Measurements from ENCODE around the gene PARP14. TPM values are rescaled to one million over a fixed set of nuclear protein-coding genes. Genes with fewer than 3 reads are reported as not detected.

PARP14 gene
- total RNA-seq, 1 donor from 2014 or later = 51.9 TPM

DNA sequence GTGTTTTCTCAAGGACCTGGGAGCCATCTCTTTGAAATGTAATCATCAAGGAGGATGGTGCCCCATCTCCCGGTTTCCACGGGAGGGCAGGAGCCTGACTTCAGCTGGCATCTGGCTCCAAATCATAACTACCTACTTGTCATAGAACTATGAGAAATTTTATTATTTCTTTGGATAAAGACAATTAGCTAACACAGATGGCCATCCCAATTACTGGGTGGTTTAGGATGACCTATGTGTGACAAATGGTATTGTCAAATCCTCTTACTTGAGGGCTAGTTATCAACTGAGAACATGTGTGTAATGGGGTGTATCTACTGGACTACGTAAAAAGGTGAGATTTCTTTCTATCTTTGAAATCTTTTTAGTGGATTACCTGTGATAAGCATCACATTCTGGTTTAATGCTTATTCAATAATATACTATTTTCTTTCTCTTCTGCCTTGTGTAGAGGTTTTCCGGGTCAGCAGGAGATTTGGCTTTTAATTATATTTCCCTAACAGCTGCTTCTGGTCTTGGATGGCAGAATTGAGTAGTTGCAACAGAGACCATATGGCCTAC lies 15.3 kb upstream of the PARP14 start:
- Mint-ChIP-seq H3K9me3 (peaks cover 10% of the 10 kb centered on the region), H3K27me3 (ENCODE audit: low read depth) (peaks cover 14% of the 10 kb centered on the region), H3K4me3 (ENCODE audit: low read depth) (no peak overlapping the region), H3K36me3 (ENCODE audit: low read depth) (peaks cover 4% of the 10 kb centered on the region), H3K27ac (no peak overlapping the region), H3K4me1 (ENCODE audit: low read depth) (peaks cover 21% of the 10 kb centered on the region)
- intact Hi-C loops (cut with micrococcal nuclease) = no loop called here
- no peak for DNase-seq (ENCODE audit: low spot score)

DNA sequence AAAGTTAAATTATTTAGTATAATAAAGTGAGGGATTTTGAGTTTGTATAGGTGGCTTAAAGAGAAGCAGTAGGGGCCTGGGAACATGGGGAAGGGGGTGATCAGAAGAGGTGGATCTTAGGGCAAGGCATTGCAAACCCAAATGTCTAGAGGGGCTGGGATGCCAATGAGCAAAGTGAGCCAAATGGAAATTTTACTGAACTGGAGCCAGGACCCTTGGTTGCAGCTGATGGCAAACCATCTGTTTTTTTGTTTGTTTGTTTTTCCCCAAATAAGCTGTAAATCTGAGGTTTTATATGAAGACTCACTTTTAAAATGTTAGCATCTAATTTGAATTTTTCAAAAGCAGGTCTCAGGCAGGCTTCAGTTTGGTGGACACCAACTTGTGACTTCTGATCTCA lies 14.8 kb upstream of the PARP14 start:
- H3K36me3 Mint-ChIP-seq (ENCODE audit: low read depth) = peaks cover 4% of the 10 kb centered on the region
- H3K4me3 Mint-ChIP-seq (ENCODE audit: low read depth) = no peak overlapping the region
- peaks cover 21% of the 10 kb centered on the region for H3K4me1 Mint-ChIP-seq (ENCODE audit: low read depth)

DNA sequence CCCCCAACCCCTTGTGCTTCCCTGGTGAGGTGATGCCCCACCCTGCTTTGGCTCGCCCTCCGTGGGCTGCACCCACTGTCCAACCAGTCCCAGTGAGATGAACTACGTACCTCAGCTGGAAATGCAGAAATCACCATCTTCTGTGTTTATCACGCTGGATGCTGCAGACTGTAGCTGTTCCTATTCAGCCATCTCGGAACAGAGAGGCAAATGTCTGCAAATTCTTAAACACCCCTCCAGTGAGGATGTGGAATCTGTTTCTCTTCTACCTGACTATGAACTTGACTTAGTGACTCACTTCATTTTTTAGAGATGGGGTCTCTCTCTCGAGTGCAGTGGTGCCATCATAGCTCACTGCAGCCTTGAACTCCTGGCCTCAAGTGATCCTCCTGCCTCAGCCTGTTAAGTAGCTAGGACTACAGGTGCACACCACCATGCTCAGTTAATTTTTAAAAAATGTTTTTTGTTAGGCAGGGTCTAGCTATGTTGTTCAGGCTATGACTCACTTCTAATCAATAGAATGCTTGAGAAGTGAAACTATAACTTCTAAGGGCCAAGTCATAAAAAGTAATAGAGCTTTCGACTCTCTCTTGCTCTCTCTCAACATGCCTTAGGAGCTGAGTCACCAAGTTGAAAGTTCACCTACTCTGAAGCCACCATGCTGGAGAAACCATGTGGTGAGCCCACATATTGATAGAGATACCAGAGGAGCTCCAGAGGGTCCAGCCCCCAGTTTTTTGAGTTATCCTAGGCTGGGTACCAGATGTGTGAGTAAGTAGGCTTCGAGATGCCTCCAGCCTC lies 11.5 kb upstream of the PARP14 start:
- Mint-ChIP-seq H3K4me1 (ENCODE audit: low read depth) (peaks cover 16% of the 10 kb centered on the region), H3K36me3 (ENCODE audit: low read depth) (peaks cover 4% of the 10 kb centered on the region), H3K27me3 (ENCODE audit: low read depth) (no peaks in the 10 kb centered on the region), H3K27ac (peak overlapping the region; percentile 68), H3K4me3 (ENCODE audit: low read depth) (no peak overlapping the region), H3K9me3 (peaks cover 15% of the 10 kb centered on the region)
- intact Hi-C loops (cut with micrococcal nuclease) = loop anchor here (2.0 kb wide), 1 partner anchor 58 kb away; no protein-coding TSS in a partner anchor
- DNase-seq (ENCODE audit: low spot score) = no peak

More for the DNA sequence above, 14.8 kb upstream of the PARP14 start:
- H3K27me3 Mint-ChIP-seq (ENCODE audit: low read depth) = peaks cover 11% of the 10 kb centered on the region
- no peak overlapping the region for H3K27ac Mint-ChIP-seq
- no peak for DNase-seq (ENCODE audit: low spot score)
- intact Hi-C loops (cut with micrococcal nuclease) = no loop called here
- peaks cover 12% of the 10 kb centered on the region for H3K9me3 Mint-ChIP-seq

DNA sequence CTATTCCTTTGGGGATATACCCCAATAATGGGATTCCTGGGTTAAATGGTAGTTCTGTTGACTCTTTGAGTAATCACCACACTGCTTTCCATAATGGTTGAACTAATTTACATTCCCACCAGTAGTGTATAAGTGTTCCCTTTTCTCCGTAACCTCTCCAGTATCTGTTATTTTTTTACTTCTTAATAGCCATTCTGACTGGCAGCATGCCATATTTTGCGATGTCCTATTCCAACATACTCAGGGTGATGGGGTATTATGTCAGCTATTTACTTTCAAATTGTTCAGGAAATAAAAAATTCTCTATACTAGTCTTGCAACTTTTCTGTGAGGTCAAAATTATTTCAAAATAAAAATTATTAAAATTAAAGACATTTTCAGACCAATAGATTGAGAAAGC lies 9.1 kb upstream of the PARP14 start:
- Mint-ChIP-seq H3K9me3 (peaks cover 24% of the 10 kb centered on the region), H3K36me3 (ENCODE audit: low read depth) (peaks cover 4% of the 10 kb centered on the region), H3K4me1 (ENCODE audit: low read depth) (peaks cover 19% of the 10 kb centered on the region), H3K4me3 (ENCODE audit: low read depth) (no peak overlapping the region), H3K27ac (no peak overlapping the region), H3K27me3 (ENCODE audit: low read depth) (no peaks in the 10 kb centered on the region)
- intact Hi-C loops (cut with micrococcal nuclease) = no loop called here
- no peak for DNase-seq (ENCODE audit: low spot score)

DNA sequence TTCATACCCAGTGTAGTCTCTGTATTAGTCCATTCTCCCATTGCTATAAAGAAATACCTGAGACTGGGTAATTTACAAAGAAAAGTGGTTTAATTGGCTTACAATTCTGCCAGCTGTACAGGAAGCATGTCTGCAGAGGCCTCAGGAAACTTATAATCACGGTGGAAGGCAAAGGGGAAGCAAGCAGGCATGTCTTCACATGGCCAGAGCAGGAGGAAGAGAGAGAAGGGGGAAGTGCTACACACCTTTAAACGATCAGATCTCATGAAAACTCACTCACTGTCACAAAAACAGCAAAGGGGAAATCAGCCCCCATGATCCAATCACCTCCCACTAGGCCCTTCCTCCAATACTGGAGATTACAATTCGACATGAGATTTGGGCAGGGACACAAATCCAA lies 6.3 kb upstream of the PARP14 start:
- no peak overlapping the region for H3K27ac Mint-ChIP-seq
- intact Hi-C loops (cut with micrococcal nuclease) = no loop called here

DNA sequence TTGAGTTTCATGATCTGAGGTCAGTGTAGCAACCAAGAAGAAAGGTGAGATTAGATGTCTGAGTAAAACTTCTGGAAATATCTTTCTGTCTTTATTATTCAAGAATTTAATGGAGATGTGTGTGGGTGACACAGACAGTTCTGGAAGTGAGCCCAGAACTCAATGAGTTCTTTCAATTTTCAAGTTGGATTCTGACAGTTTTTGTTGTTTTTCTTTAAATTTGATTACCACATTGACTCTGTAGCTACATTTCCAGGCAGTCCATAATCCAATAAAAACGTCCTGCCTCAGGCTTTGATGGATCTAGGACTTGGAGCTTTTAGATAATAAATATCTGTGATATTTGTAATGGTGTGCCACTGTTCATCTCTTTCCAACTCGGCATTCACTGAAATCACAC lies 3.9 kb upstream of the PARP14 start:
- Mint-ChIP-seq H3K27me3 (ENCODE audit: low read depth) (no peaks in the 10 kb centered on the region), H3K4me1 (ENCODE audit: low read depth) (peaks cover 31% of the 10 kb centered on the region), H3K27ac (no peak overlapping the region), H3K4me3 (ENCODE audit: low read depth) (no peak overlapping the region), H3K36me3 (ENCODE audit: low read depth) (peaks cover 7% of the 10 kb centered on the region), H3K9me3 (peaks cover 10% of the 10 kb centered on the region)
- intact Hi-C loops (cut with micrococcal nuclease) = no loop called here
- DNase-seq (ENCODE audit: low spot score) = no peak

More for the DNA sequence above, 6.3 kb upstream of the PARP14 start:
- Mint-ChIP-seq H3K4me1 (ENCODE audit: low read depth) (peaks cover 20% of the 10 kb centered on the region), H3K4me3 (ENCODE audit: low read depth) (no peak overlapping the region), H3K27me3 (ENCODE audit: low read depth) (no peaks in the 10 kb centered on the region), H3K36me3 (ENCODE audit: low read depth) (no peaks in the 10 kb centered on the region), H3K9me3 (peaks cover 20% of the 10 kb centered on the region)
- no peak for DNase-seq (ENCODE audit: low spot score)

DNA sequence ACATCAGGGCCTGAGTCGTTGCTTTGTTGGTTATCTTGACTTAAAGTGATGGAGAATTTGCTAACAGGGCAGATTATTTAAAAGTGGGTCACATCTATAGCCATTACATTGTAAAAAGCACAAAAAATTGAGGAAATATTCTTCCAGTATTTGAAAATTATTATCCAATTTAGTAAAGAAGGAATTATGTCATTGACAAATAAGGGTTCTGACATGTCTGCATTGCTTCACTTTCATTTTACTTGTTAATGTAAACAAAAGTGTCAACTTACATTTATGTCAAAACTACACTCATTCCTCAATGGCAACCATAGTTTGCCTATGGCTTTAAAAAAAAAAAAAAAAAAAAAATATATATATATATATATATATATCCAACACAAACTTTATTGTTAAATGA lies 3.4 kb upstream of the PARP14 start:
- Mint-ChIP-seq H3K27ac (no peak overlapping the region), H3K4me1 (ENCODE audit: low read depth) (peaks cover 36% of the 10 kb centered on the region), H3K4me3 (ENCODE audit: low read depth) (no peak overlapping the region), H3K9me3 (peaks cover 10% of the 10 kb centered on the region), H3K27me3 (ENCODE audit: low read depth) (no peaks in the 10 kb centered on the region), H3K36me3 (ENCODE audit: low read depth) (peaks cover 10% of the 10 kb centered on the region)
- intact Hi-C loops (cut with micrococcal nuclease) = no loop called here
- no peak for DNase-seq (ENCODE audit: low spot score)

DNA sequence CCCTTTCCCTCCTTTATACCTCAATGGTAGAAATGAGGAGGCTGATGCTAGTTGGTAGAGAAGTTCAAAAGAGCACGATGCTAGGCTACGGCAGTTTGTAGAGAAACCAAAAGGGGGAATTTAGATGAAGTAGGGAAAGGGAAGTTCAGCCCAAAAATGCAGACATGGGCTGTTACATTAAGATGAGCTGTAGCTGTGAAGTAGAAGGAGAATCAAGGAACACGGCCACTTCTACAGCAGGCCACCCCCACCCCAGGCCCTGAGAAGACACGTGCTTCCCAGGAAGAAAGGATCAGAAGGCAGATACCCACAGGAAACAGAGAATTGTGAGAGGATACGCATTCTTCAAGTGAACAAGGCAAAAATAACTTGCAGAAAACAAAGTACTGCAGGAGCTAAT lies 2.1 kb upstream of the PARP14 start:
- H3K4me3 Mint-ChIP-seq (ENCODE audit: low read depth) = no peak overlapping the region
- H3K9me3 Mint-ChIP-seq = peaks cover 10% of the 10 kb centered on the region
- no peaks in the 10 kb centered on the region for H3K27me3 Mint-ChIP-seq (ENCODE audit: low read depth)
- no peak for DNase-seq (ENCODE audit: low spot score)
- H3K4me1 Mint-ChIP-seq (ENCODE audit: low read depth) = peaks cover 48% of the 10 kb centered on the region
- intact Hi-C loops (cut with micrococcal nuclease) = loop anchor here (2.0 kb wide), 2 partner anchors 286 to 294 kb away; partner anchors contain the start of gene FAM162A
- peaks cover 23% of the 10 kb centered on the region for H3K36me3 Mint-ChIP-seq (ENCODE audit: low read depth)
- H3K27ac Mint-ChIP-seq = peak overlapping the region; percentile 0

DNA sequence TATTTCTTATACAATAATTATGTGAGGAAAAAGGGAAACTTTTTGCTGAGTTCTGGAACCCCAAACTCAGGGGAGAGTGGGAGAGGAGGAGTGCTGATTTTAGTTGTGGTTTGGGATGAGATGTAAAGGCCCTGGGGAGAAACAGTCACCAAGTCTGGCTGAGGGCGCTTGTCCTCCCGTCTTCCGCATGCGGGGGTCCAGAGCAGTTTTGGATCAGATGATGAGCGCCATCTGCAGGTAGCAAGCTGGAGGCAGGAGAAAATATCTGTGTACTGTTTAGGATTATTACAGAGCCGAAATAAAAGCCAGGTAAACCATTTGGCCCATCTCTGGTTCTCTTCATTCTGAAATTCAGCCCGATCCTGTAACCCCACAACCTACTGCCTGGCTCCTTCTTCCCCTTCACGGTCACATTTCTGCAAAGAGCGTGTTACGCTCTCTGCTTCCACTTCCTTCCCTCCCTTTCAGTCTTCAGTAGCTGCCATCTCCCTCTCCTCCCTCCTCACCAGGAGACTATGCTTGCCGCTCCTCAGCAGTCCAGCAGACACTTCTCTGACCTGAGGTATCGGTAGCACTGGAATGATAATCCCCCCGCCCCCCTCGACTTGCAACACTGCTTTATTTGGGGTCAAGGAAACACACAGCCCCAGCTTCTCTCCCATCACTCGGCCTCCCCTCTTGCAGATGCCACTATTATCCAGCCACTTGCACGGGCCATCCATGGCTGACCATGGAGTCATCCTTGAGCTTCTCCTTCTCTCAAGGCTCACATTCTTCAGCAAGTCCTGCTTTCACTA lies 1.4 kb upstream of the PARP14 start:
- Mint-ChIP-seq H3K4me3 (ENCODE audit: low read depth) (peak overlapping the region; percentile 94), H3K27ac (peak overlapping the region; percentile 98), H3K4me1 (ENCODE audit: low read depth) (peaks cover 53% of the 10 kb centered on the region), H3K27me3 (ENCODE audit: low read depth) (no peaks in the 10 kb centered on the region), H3K36me3 (ENCODE audit: low read depth) (peaks cover 27% of the 10 kb centered on the region), H3K9me3 (peaks cover 7% of the 10 kb centered on the region)
- intact Hi-C loops (cut with micrococcal nuclease) = loop anchor here (1.0 to 2.0 kb wide), 4 partner anchors 115 to 294 kb away; partner anchors contain the start of genes DTX3L, FAM162A and PARP9
- peak; percentile 77 for DNase-seq (ENCODE audit: low spot score)

DNA sequence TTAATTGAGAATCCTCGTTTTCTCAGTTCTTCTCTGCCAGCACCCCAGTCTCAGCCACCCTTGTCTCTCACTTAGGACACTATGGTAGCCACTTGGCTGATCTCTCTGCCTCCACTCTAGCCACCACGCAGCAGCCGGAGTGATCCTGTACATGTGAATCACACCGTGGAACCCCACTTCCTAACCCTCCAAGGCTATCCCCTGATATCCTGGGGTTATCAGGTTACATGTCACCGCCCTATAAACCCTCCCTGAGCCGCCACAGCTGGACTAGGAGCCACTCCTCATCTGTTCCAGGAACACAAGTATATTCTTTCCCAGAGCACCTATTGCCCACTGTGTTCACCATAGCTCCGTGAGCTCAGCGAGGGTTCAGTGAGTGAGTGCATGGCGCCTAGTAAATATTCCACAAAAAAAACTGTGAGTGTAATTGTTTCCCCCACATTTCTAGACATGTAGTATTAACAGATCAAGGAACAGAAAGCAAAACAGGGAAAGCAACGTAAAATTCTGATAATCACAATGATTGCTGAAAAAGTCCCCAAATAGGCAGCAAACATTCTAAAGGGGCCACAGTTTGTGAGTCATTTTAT lies 661 bp upstream of the PARP14 start:
- Mint-ChIP-seq H3K4me3 (ENCODE audit: low read depth) (peak overlapping the region; percentile 94), H3K36me3 (ENCODE audit: low read depth) (peaks cover 34% of the 10 kb centered on the region), H3K9me3 (peaks cover 3% of the 10 kb centered on the region), H3K4me1 (ENCODE audit: low read depth) (peaks cover 56% of the 10 kb centered on the region), H3K27me3 (ENCODE audit: low read depth) (no peaks in the 10 kb centered on the region), H3K27ac (peak overlapping the region; percentile 98)
- intact Hi-C loops (cut with micrococcal nuclease) = loop anchor here (1.0 to 5.0 kb wide), 9 partner anchors 70 to 1134 kb away; partner anchors contain the start of genes DTX3L, FAM162A, HSPBAP1 and PARP15
- DNase-seq (ENCODE audit: low spot score) = peak; percentile 17

DNA sequence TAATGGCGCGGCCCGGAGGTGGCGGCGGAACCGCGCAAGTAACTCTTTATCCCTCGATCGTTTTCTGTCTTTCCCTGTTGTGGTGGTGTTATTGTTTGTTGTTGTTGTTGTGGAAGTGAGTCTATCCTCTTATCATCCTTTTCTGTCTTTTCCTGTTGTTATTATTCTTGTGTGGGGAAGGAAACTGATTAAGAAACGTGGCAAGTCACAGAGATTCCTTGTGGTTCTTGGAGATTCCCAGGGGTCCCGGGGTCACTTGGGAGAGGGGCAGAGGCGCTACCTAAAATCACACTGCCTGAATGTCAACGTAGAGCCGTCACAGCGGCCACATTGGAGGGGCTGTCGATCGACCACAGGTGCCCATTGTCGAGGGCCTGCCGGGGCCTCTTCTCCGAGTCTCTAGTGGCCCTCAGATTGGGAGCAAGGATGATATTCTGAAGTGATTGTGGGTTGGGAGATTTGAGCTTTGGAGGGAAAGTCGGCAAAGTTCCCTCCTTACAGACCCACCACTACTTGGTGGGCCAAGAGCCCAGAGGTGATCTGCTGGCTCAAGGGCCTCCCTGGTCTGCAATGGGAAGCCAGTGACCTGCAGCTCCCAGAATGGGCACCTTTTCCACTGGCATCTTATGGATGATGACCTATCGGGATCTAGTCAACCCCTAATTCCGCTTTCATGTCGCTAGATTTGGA lies 790 bp downstream of the PARP14 start:
- peaks cover 41% of the 10 kb centered on the region for H3K36me3 Mint-ChIP-seq (ENCODE audit: low read depth)

DNA sequence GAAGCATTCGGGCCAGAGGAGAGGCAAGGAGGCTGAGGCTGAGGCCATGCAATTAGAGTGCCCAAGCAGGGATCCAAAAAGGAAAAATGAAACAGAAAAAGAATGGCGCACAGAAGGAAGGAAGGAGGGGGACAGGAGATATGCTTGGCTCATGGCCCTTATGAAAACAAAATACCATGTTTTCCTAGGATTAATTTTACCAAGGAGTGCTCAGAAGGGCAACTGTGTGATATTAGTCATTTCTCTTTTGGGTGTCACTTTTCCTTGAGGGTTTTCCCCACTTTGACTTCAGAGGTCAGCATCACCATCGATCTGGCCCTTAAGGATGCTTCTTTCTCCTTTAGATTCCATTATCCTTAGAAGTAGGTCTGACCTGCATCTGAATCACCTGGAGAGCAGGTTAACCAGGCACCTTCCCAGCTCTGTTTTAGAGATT lies 1.4 kb downstream of the PARP14 start:
- intact Hi-C loops (cut with micrococcal nuclease) = loop anchor here (5.0 kb wide), 2 partner anchors 105 to 110 kb away; partner anchors contain the start of genes HSPBAP1 and PARP15
- Mint-ChIP-seq H3K27me3 (ENCODE audit: low read depth) (no peaks in the 10 kb centered on the region), H3K9me3 (no peaks in the 10 kb centered on the region), H3K4me3 (ENCODE audit: low read depth) (peak overlapping the region; percentile 95), H3K36me3 (ENCODE audit: low read depth) (peaks cover 41% of the 10 kb centered on the region), H3K27ac (peak overlapping the region; percentile 92), H3K4me1 (ENCODE audit: low read depth) (peaks cover 63% of the 10 kb centered on the region)
- DNase-seq (ENCODE audit: low spot score) = no peak

More for the DNA sequence above, 790 bp downstream of the PARP14 start:
- intact Hi-C loops (cut with micrococcal nuclease) = loop anchor here (5.0 kb wide), 2 partner anchors 104 to 111 kb away; partner anchors contain the start of genes HSPBAP1 and PARP15
- H3K4me3 Mint-ChIP-seq (ENCODE audit: low read depth) = peak overlapping the region; percentile 95
- no peak for DNase-seq (ENCODE audit: low spot score)
- H3K9me3 Mint-ChIP-seq = no peaks in the 10 kb centered on the region
- no peaks in the 10 kb centered on the region for H3K27me3 Mint-ChIP-seq (ENCODE audit: low read depth)
- H3K4me1 Mint-ChIP-seq (ENCODE audit: low read depth) = peaks cover 58% of the 10 kb centered on the region
- peak overlapping the region; percentile 92 for H3K27ac Mint-ChIP-seq

Measured in activated T-helper 2 cell treated with anti-CD3 and anti-CD28 coated beads, Interferon-gamma antibody, Interleukin-2, Interleukin-4, amounts not matched to agents 10 μg/mL and 5 μg/mL and 100 μg/mL, durations not matched to agents 14 hours and 24 hours and 36 hours (primary cell).